ENCODE measurements around the gene UNC5C.

DNA sequence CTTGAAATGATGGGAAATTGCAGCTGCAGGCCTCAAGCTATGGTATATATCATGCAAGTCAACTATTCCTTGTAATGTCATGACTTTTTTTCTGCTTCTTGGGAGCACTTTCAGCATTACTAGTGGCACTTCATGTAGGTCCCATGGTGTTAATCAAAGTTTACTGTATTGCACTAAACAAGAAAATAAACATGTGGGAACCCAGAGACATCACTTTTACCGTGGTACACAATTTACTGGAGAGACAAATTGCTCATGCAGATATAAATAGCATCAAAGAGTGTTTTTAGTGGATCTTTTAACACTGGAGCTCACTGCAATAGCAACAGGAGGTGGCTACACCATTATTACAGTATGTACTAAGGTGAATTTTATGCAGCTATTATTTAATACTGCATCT is 79.2 kb downstream of the UNC5C start:
- TF ChIP-seq, protein P1, sequence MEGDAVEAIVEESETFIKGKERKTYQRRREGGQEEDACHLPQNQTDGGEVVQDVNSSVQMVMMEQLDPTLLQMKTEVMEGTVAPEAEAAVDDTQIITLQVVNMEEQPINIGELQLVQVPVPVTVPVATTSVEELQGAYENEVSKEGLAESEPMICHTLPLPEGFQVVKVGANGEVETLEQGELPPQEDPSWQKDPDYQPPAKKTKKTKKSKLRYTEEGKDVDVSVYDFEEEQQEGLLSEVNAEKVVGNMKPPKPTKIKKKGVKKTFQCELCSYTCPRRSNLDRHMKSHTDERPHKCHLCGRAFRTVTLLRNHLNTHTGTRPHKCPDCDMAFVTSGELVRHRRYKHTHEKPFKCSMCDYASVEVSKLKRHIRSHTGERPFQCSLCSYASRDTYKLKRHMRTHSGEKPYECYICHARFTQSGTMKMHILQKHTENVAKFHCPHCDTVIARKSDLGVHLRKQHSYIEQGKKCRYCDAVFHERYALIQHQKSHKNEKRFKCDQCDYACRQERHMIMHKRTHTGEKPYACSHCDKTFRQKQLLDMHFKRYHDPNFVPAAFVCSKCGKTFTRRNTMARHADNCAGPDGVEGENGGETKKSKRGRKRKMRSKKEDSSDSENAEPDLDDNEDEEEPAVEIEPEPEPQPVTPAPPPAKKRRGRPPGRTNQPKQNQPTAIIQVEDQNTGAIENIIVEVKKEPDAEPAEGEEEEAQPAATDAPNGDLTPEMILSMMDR (IDR thresholded peaks at IDR 0.05): no peak
- TF ChIP-seq POLR2A (IDR thresholded peaks at IDR 0.05): no peak
